ENCODE measurements around the gene PRSS53.

Gene PRSS53

GRCh38 chr16:31099860-31100638, 11.3 kb upstream of the PRSS53 start:
- Histone ChIP-seq H2AFZ (ENCODE audit: low read depth, low read length) (no peak overlapping the region), H3K79me2 (ENCODE audit: insufficient read depth, low read length) (no peaks in the 10 kb centered on the region), H3K36me3 (ENCODE audit: insufficient read depth, low read length) (no peaks in the 10 kb centered on the region), H3K27ac (ENCODE audit: low read length) (no peak overlapping the region), H3K27me3 (ENCODE audit: insufficient read depth, low read length, poor library complexity) (no peaks in the 10 kb centered on the region), H4K20me1 (ENCODE audit: insufficient read depth, low read length) (no peaks in the 10 kb centered on the region), H3K4me2 (ENCODE audit: insufficient read depth, low read length) (no peak overlapping the region), H3K4me3 (ENCODE audit: low read depth in 1 of 2, low read length in 2 of 2) (no peak overlapping the region), H3K9me3 (ENCODE audit: insufficient read depth, low read length, severe bottlenecking) (no peaks in the 10 kb centered on the region), H3K4me1 (ENCODE audit: insufficient read depth, low read length) (peaks cover 7% of the 10 kb centered on the region), H3K9ac (ENCODE audit: low read depth, low read length) (no peak overlapping the region)
- TF ChIP-seq, protein P1, sequence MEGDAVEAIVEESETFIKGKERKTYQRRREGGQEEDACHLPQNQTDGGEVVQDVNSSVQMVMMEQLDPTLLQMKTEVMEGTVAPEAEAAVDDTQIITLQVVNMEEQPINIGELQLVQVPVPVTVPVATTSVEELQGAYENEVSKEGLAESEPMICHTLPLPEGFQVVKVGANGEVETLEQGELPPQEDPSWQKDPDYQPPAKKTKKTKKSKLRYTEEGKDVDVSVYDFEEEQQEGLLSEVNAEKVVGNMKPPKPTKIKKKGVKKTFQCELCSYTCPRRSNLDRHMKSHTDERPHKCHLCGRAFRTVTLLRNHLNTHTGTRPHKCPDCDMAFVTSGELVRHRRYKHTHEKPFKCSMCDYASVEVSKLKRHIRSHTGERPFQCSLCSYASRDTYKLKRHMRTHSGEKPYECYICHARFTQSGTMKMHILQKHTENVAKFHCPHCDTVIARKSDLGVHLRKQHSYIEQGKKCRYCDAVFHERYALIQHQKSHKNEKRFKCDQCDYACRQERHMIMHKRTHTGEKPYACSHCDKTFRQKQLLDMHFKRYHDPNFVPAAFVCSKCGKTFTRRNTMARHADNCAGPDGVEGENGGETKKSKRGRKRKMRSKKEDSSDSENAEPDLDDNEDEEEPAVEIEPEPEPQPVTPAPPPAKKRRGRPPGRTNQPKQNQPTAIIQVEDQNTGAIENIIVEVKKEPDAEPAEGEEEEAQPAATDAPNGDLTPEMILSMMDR (IDR thresholded peaks at IDR 0.05; ENCODE audit: borderline replicate concordance, extremely low read depth, low read length, poor library complexity, severe bottlenecking) = no peak
- no peak for TF ChIP-seq EZH2 (IDR thresholded peaks at IDR 0.05; ENCODE audit: borderline replicate concordance, low read depth, low read length, severe bottlenecking)
- DNase-seq (no peak), ATAC-seq (ENCODE audit: insufficient read depth, low read depth) (no peak)

GRCh38 chr16:31094424-31095120, 5.8 kb upstream of the PRSS53 start, which contains the start of gene VKORC1:
Gene VKORC1 (minus strand): TSS chr16:31094797. CDS start chr16:31094729, 68 bp downstream.
- peaks cover 37% of the 10 kb centered on the region for H3K79me2 ChIP-seq (ENCODE audit: insufficient read depth, low read length)
- H3K27ac ChIP-seq (ENCODE audit: low read length) = peak within 1 kb of the TSS; percentile 68
- ATAC-seq (ENCODE audit: insufficient read depth, low read depth) (peak; percentile 94), DNase-seq (peak; percentile 92)
- no peaks in the 10 kb centered on the region for H4K20me1 ChIP-seq (ENCODE audit: insufficient read depth, low read length)
- H3K4me2 ChIP-seq (ENCODE audit: insufficient read depth, low read length) = peak within 1 kb of the TSS; percentile 78
- H2AFZ ChIP-seq (ENCODE audit: low read depth, low read length) = peak within 1 kb of the TSS; percentile 78
- peaks cover 28% of the 10 kb centered on the region for H3K4me1 ChIP-seq (ENCODE audit: insufficient read depth, low read length)
- H3K4me3 ChIP-seq (ENCODE audit: low read depth in 1 of 2, low read length in 2 of 2) = peak within 1 kb of the TSS; percentile 39 to 85
- H3K36me3 ChIP-seq (ENCODE audit: insufficient read depth, low read length) = peaks cover 25% of the 10 kb centered on the region
- no peaks in the 10 kb centered on the region for H3K9me3 ChIP-seq (ENCODE audit: insufficient read depth, low read length, severe bottlenecking)
- H3K9ac ChIP-seq (ENCODE audit: low read depth, low read length) = peak within 1 kb of the TSS; percentile 68
- no peaks in the 10 kb centered on the region for H3K27me3 ChIP-seq (ENCODE audit: insufficient read depth, low read length, poor library complexity)
- TF ChIP-seq, protein P1 (IDR thresholded peaks at IDR 0.05; ENCODE audit: borderline replicate concordance, extremely low read depth, low read length, poor library complexity, severe bottlenecking) = no peak
- no peak for TF ChIP-seq EZH2 (IDR thresholded peaks at IDR 0.05; ENCODE audit: borderline replicate concordance, low read depth, low read length, severe bottlenecking)

- no peak for TF ChIP-seq EZH2 (IDR thresholded peaks at IDR 0.05; ENCODE audit: borderline replicate concordance, low read depth, low read length, severe bottlenecking)
- TF ChIP-seq, protein P1 (IDR thresholded peaks at IDR 0.05; ENCODE audit: borderline replicate concordance, extremely low read depth, low read length, poor library complexity, severe bottlenecking) = no peak
- H4K20me1 ChIP-seq (ENCODE audit: insufficient read depth, low read length) = 0 out of 2 replicates have a peak, but pooled peaks cover 3% of the 10 kb centered on the region
- DNase-seq (no peak), ATAC-seq (ENCODE audit: insufficient read depth, low read depth) (no peak)
- peak overlapping the region; percentile 39 to 85; a peak in 3 of 4 replicates for H3K4me3 ChIP-seq (ENCODE audit: low read depth in 1 of 2, low read length in 2 of 2)
- peaks cover 28% of the 10 kb centered on the region for H3K4me1 ChIP-seq (ENCODE audit: insufficient read depth, low read length)
- no peaks in the 10 kb centered on the region for H3K9me3 ChIP-seq (ENCODE audit: insufficient read depth, low read length, severe bottlenecking)
- peaks cover 27% of the 10 kb centered on the region for H3K36me3 ChIP-seq (ENCODE audit: insufficient read depth, low read length)
- peak overlapping the region; percentile 78 for H3K4me2 ChIP-seq (ENCODE audit: insufficient read depth, low read length)
- H3K27ac ChIP-seq (ENCODE audit: low read length) = peak overlapping the region; percentile 68
- H3K9ac ChIP-seq (ENCODE audit: low read depth, low read length) = peak overlapping the region; percentile 68
- no peaks in the 10 kb centered on the region for H3K27me3 ChIP-seq (ENCODE audit: insufficient read depth, low read length, poor library complexity)
- H3K79me2 ChIP-seq (ENCODE audit: insufficient read depth, low read length) = peaks cover 37% of the 10 kb centered on the region
- H2AFZ ChIP-seq (ENCODE audit: low read depth, low read length) = peak overlapping the region; percentile 78
Measured at GRCh38 chr16:31094088-31094423, 5.3 kb upstream of the PRSS53 start.
